ENCODE measurements around the gene KDM6B.
"Not testable (repeated sequence)": the region's sequence is repeated elsewhere in the genome, so short reads cannot be mapped to it uniquely, and the experiment has no call there.

Gene KDM6B

GRCh38 chr17:7856811-7857712 lies 23.0 kb downstream of the KDM6B start, which contains the start of gene NAA38:
Gene NAA38 (minus strand): TSS chr17:7857559. CDS start chr17:7857463, 96 bp downstream.
- TF ChIP-seq CTCF (IDR thresholded peaks at IDR 0.05; ENCODE audit: low read depth, low read length) = peak; percentile 42
- peak; percentile 100 for DNase-seq (ENCODE audit: low read depth in 2 of 2)
- H3K4me3 ChIP-seq (replicated peaks in 1 of 2; ENCODE audit: low read depth in 2 of 2, low read length in 2 of 2) = peak within 1 kb of the TSS; percentile 70 to 80

DNA sequence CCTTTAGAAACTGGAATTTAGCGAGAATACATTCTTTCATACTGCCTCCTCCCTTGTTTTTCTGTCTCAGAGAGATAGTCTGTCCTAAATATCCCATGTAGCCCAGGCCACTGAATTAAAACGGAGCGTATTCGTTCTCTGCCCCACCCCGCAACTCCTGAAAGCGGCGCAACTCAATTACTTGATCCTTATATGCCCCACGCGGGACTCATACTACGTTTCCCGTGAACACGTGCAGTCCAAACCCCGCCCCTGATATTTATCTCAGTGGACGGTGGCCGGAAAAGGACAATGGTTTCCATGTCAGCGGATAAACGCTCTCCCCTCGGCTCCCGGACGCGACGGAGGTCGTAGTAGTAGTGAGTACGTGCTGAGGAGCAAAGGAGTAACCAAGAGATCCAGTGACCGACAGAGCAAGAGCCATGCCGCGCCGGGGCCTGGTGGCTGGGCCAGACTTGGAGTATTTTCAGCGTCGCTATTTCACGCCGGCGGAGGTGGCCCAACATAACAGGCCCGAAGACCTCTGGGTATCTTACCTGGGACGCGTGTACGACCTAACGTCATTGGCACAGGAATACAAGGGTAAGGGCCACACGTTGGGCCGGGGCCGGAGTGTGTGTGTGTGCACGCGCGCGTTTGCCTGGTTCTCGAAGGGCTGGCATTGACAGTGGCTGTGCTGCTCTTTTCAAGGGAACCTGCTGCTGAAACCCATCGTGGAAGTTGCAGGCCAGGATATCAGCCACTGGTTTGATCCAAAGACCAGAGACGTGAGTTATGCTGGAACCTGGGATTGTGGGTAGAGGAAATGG lies 23.9 kb downstream of the KDM6B start, which contains the start of gene CYB5D1:
Gene CYB5D1 (plus strand): TSS at position 291 of the 809 bp plus-strand sequence. CDS start 132 bp downstream, at position 423.
- no peak for TF ChIP-seq CTCF (IDR thresholded peaks at IDR 0.05; ENCODE audit: low read depth, low read length)
- peak within 1 kb of the TSS; percentile 70 to 80 for H3K4me3 ChIP-seq (replicated peaks in 1 of 2; ENCODE audit: low read depth in 2 of 2, low read length in 2 of 2)
- peak; percentile 95 to 97 for DNase-seq (ENCODE audit: low read depth in 2 of 2)

DNA sequence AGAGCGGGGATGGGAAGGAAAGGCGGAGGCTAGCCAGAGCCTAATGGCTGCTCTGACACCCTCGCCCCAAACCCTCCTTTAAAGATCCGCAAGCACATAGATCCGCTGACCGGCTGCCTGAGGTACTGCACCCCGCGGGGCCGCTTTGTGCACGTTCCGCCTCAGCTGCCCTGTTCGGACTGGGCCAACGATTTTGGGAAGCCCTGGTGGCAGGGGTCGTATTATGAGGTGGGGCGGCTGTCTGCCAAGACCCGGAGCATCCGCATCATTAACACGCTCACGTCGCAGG lies 24.4 kb downstream of the KDM6B start:
- TF ChIP-seq CTCF (IDR thresholded peaks at IDR 0.05; ENCODE audit: low read depth, low read length) = peak; percentile 63
- DNase-seq (ENCODE audit: low read depth in 2 of 2) = peak; percentile 61 to 63
- peak overlapping the region; percentile 70 to 80 for H3K4me3 ChIP-seq (replicated peaks in 1 of 2; ENCODE audit: low read depth in 2 of 2, low read length in 2 of 2)

- no peak for TF ChIP-seq CTCF (IDR thresholded peaks at IDR 0.05; ENCODE audit: low read depth, low read length)
- peak overlapping the region in 1 of 2 donors; percentile 80 for H3K4me3 ChIP-seq (replicated peaks in 1 of 2; ENCODE audit: low read depth in 2 of 2, low read length in 2 of 2)
- no peak for DNase-seq (ENCODE audit: low read depth in 2 of 2)
Measured at GRCh38 chr17:7859028-7859427, 25.0 kb downstream of the KDM6B start.

- peak; percentile 63 to 70 for DNase-seq (ENCODE audit: low read depth in 2 of 2)
- H3K4me3 ChIP-seq (replicated peaks in 1 of 2; ENCODE audit: low read depth in 2 of 2, low read length in 2 of 2) = no peak overlapping the region
Measured at GRCh38 chr17:7862692-7863437, 28.8 kb downstream of the KDM6B start.

GRCh38 chr17:7864384-7864783 lies 30.4 kb downstream of the KDM6B start:
- not testable (repeated sequence) for DNase-seq (ENCODE audit: low read depth in 2 of 2); H3K4me3 ChIP-seq (replicated peaks in 1 of 2; ENCODE audit: low read depth in 2 of 2, low read length in 2 of 2)

More at GRCh38 chr17:7862692-7863437, 28.8 kb downstream of the KDM6B start:
- peak; percentile 68 for TF ChIP-seq CTCF (IDR thresholded peaks at IDR 0.05; ENCODE audit: low read depth, low read length)

Data from cardiac fibroblast (primary cell).